GM12891 (cell line): ENCODE data around the gene CHST7.

Experiments
- DNase-seq: peaks from one replicate; pipeline ENCODE4 v3.0.0; 2011; ENCODE audit warnings: low spot score; ENCODE audit not compliant: insufficient read length
- FAIRE-seq: peaks from 2 replicates; lab custom pipeline; 2011; peaks lifted over from hg19 to GRCh38; lab: Jason Lieb, UNC
- PAX5 ChIP-seq: IDR thresholded peaks from 2 replicates; pipeline ENCODE4 v1.6.1; 2011; ENCODE audit warnings: low read length, moderate library complexity, mild to moderate bottlenecking; ENCODE audit not compliant: insufficient read depth, severe bottlenecking
- POLR2A ChIP-seq: IDR thresholded peaks from 2 replicates; pipeline ENCODE4 v1.6.1; 2011; ENCODE audit warnings: low read depth, low read length, control low read depth
- POLR2AphosphoS5 ChIP-seq: IDR thresholded peaks from 2 replicates; pipeline ENCODE4 v1.6.1; 2011; ENCODE audit warnings: low read depth, low read length, control low read depth
- POU2F2 ChIP-seq: IDR thresholded peaks from 2 replicates; pipeline ENCODE4 v1.6.1; 2011; ENCODE audit warnings: low read depth, mild to moderate bottlenecking, control low read depth, low read length, moderate library complexity
- SPI1 ChIP-seq: IDR thresholded peaks from 2 replicates; pipeline ENCODE4 v1.6.1; 2011; ENCODE audit warnings: low read depth, low read length, control low read depth
- TAF1 ChIP-seq: IDR thresholded peaks from 2 replicates; pipeline ENCODE4 v1.6.1; 2011; ENCODE audit warnings: low read depth, low read length, control low read depth

The CHST7 gene

DNA sequence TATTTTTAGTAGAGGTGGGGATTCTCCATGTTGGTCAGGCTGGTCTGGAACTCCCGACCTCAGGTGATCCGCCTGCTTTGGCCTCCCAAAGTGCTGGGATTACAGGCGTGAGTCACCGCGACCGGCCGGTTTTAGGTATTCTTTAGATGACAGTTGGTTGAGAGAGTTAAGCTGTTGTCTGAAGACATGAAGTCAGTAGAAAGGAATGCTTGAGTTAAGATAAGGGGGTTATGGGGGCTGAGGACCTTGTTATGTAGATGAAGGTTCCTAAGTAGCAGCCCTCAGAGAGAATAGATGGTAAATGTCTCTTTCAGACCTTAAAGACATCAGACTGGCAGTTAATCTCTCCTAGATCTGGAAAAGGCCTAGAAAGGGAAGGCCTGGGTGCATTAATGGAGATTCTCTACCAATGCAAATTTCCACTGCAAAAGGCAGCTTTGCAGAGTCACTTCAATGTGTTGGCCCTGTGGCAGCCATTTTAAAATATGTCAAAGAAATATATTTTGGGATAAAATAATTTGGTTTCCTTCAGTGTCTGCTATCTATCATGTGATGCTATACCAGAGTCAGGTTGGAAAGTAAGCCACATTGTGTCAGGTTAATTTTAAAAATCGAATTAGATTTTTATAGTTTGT is 22.0 kb upstream of the CHST7 start:
- TF ChIP-seq TAF1 = no peak
- no peak for TF ChIP-seq SPI1
- TF ChIP-seq PAX5 = no peak
- TF ChIP-seq POU2F2 = no peak
- TF ChIP-seq POLR2AphosphoS5 = no peak
- TF ChIP-seq POLR2A = no peak
- FAIRE-seq (no peak), DNase-seq (no peak)

DNA sequence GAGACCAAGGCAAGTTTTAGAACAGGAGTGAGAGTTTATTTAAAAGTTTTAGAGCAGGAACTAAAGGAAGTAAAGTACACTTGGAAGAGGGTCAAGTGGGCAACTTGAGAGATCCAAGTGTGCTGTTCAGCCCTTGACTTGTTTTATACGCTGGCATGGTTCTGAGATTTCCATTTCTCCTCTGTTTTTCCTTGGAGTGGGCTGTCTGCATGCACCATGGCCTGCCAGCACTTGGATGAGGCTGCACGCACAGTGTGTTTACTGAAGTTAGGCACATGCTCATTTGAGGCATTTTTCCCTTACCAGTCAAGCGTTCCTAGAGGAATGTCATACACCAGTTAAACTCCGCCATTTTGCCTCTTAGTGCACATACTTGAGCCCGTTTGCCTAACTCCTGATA is 19.6 kb upstream of the CHST7 start:
- FAIRE-seq (no peak), DNase-seq (no peak)
- TF ChIP-seq TAF1 = no peak
- TF ChIP-seq PAX5 = no peak
- no peak for TF ChIP-seq POLR2AphosphoS5
- TF ChIP-seq POLR2A = no peak
- no peak for TF ChIP-seq POU2F2
- TF ChIP-seq SPI1 = no peak

DNA sequence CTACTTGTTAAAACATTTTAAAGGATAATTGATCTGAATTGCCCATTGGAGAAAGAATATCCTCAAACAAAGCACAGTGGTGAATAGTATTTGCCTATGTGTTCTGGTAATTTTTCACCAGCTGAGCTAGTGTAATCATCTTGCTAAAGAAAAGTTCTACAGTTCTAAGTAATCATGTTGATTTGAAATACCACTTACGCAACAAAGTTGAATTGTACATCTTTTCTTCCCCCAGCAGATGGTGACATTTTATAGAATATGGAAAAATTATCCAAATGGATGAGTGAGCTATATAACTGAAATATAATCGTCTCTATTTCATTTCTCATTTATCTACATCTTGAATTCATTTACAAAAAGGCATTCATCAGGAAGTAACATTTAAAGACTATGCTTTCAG is 18.6 kb upstream of the CHST7 start:
- TF ChIP-seq POU2F2 (no peak), POLR2AphosphoS5 (no peak), TAF1 (no peak), PAX5 (no peak), POLR2A (no peak), SPI1 (no peak)
- FAIRE-seq (peak; percentile 55), DNase-seq (no peak)

DNA sequence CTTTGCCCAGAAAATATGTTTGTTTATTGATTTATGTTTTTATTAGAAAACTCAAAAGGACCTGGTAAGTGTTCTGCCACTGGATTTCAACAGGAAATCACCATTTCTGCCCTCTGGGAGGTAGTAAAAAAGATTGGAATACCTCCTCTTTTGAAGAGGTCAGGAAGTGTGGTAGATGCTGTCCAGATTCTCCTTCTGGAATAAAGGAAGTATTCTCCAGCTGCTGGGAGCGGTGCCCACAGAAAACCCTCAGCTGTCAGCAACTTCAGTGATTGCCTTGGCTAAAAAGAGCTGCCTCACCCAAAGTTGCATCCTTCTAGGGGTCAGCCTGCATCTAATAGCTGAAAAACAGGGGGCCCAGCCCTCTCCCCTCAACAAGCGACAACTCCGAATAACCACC is 14.5 kb upstream of the CHST7 start:
- FAIRE-seq (no peak), DNase-seq (no peak)
- TF ChIP-seq PAX5 (no peak), POLR2A (no peak), POLR2AphosphoS5 (no peak), SPI1 (no peak), TAF1 (no peak), POU2F2 (no peak)

DNA sequence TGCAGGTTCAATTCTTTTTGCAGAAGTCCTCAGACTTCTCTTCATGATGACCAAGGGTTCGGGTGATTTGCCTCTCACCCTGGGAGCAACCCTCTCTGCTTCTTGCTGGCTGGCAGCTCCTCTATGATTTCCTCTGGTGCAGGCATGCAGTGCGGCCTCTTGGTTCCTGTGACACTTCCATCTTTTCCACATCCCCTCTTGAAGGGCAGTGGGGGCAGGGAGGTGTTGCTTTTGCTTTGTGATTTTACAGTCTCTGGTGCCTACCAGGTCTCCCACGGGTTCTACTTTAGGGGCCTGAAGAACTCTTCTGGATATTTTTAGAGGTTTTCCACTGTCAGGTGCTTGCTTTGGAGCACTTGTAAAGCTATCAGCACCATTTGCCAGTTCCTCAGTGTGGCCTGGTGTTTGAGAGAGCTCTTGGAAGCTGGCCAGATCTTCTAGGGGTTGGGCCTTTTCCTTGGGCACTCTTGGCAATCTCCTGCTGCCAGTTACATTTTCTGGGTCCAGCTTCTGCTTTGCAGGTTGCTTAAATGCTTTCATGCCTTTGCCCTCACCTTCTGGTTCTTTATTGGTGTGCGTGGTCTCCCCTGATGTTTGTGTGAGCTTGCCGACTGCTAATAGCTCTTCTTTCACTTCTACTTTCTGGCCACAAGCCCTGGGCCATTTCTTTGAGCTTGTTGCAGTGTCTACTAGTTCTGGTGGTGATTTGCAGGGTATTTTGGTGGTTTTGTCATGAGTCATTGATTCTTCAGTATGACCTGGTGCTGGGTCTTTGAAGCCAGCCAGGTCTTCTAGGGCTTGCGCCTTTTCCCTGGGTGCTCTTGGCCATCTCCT is 11.5 kb upstream of the CHST7 start:
- DNase-seq = peak; percentile 35
- peak; percentile 97 for FAIRE-seq
- peak; percentile 81 for TF ChIP-seq SPI1
- no peak for TF ChIP-seq POLR2AphosphoS5

DNA sequence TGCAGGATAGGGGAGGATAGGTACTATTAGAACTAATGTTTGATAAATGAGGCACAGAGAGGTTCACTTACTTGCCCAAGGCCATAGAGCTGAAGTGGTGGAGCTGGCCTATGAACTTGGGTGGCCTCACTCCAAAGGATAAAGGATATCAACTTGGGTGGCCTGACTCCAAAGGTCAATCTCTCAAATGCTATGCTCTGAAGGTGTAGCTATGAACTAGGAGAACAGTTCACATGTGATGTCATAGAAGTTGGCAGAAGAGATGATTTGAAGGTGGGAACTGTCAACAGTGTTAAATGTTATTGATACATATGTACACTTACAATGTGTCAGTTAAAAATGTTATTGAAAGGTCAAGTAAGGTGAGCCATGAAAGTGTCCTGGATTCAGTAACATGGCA is 6.2 kb upstream of the CHST7 start:
- FAIRE-seq (no peak), DNase-seq (no peak)
- no peak for TF ChIP-seq POLR2A
- no peak for TF ChIP-seq POU2F2
- TF ChIP-seq SPI1 = no peak
- TF ChIP-seq POLR2AphosphoS5 = no peak

DNA sequence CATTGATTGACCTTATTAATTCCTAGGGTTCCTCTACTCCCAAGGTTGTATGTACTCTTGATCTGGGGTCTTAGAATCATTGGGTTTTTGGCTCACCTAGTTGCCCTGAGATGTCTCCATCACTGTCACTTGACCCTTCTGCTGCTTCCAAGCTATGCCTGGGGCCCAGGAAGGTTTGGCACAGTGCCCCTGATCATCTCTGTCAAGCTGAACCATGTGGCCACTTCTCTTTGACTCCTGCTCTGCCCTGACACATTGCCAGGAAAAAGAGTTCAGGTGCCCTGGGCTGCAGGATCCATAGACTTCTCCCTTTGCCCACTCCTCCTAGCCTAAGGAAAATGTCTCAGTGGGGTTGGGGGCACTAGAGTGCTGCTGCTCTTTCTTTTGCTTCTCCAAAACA is 3.9 kb upstream of the CHST7 start:
- no peak for DNase-seq
- FAIRE-seq = no peak
- TF ChIP-seq POU2F2 = no peak
- no peak for TF ChIP-seq POLR2AphosphoS5
- TF ChIP-seq PAX5 = no peak
- TF ChIP-seq TAF1 = no peak
- no peak for TF ChIP-seq SPI1
- no peak for TF ChIP-seq POLR2A

DNA sequence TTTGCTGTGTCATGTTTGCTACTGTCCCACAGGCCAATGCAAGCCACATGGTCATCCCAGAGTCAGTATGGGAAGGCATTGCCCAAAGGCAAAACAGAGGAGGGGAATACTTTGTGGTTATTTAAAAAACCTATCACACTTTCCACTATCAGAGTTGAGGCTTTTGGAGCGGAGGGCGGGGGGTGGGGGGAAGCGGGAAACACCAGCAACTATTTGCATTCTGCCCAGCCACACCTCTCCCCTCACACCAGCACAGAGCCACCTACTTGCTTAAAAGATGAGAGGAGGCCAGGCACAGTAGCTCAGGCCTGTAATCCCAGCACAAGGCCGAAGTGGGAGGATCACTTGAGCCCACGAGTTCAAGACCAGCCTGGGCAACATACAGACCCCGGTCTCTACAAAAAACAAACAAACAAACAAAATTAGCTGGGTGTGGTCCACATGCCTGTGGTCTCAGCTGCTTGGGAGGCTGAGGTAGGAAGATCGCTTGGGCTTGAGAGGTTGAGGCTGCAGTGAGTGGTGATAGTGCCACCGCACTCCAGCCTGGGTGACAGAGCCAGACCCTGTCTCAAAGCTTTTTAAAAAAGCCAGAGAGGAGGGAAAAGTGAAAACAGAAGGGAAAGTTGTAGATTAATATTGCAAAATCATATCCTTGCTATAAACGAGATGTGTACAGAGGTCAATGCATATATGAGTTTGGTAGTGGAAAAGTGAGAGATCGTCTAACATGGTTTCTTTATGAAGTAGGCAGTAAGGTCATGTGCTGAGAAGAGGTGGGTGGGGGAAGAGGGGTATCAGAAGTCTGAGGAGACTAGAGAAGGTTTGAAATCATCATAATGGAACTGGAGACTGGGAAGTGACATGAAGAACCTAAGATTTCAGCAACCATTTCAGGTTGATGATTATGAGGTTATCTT is 1.9 kb upstream of the CHST7 start:
- FAIRE-seq (peak; percentile 75), DNase-seq (no peak)
- peak; percentile 72; the same call in 1 of the 2 replicates for TF ChIP-seq POU2F2
- no peak for TF ChIP-seq POLR2AphosphoS5
- TF ChIP-seq PAX5 = no peak

DNA sequence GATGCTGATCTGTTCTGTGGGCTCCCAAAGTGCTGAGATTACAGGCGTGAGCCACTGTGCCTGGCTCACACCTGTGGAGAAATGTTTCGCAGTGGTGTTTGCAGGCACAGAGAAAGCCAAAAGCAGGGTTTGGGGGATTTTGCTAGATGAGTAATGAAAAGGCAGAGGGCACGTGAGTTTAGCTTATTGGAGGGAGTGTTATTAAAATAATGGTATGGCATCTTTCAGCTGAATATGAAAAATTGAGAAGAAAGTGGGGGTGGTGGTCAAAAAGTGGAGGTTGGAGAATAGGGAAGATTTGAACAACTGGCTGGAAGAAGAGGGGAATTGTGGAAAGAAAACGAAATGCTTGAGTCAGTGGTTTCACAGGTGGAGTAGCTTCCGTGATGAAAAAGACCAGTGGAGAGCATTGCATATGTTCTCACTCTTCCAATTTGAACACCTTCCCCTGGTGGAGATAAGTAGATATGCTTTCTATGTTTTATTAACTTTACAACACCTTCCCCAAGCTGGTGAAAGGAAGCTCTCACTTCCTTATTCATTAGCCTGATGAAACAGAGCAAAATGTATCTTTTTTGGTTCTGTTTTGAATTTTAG is 1.1 kb upstream of the CHST7 start:
- FAIRE-seq (no peak), DNase-seq (no peak)
- TF ChIP-seq SPI1 (peak; percentile 86), POU2F2 (no peak)
